Activated naive CD4-positive, alpha-beta T cell treated with anti-CD3 and anti-CD28 coated beads, Interleukin-2, amount 50 U/mL, for 16 hours (primary cell): ENCODE measurements around the gene CDK17.

Source experiments
- DNase-seq: peaks from one replicate; pipeline ENCODE4 v3.0.0-alpha.2; 2020

CDK17 gene

GRCh38 chr12:96234591-96235483 is 165.4 kb downstream of the CDK17 start:
- DNase-seq = no peak

DNA sequence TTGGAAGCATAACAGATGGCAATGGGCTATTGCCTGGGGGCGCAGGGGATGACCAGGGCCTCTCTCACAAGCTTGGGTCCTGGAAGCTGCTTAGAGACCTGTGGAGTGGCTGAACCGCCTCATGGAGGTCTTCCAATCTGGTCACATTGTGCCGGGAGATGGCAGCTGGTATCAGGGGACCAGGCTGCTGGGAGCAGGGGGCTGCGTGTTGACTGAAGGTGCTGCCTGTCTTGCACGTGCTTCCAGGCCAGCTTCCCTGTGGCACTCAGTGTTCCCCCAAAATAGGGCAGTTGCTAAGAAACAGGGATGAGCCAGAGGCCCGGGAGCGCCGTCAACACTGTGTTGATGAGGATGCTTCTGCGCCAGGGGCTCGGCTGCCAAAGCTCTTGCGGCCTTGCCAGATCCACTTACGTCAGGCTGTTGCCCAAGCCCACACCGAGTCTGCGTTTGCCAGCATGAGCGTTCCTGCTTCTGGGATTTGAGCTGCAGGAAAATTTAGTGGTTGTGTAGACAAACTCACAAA is 166.2 kb downstream of the CDK17 start:
- no peak for DNase-seq

DNA sequence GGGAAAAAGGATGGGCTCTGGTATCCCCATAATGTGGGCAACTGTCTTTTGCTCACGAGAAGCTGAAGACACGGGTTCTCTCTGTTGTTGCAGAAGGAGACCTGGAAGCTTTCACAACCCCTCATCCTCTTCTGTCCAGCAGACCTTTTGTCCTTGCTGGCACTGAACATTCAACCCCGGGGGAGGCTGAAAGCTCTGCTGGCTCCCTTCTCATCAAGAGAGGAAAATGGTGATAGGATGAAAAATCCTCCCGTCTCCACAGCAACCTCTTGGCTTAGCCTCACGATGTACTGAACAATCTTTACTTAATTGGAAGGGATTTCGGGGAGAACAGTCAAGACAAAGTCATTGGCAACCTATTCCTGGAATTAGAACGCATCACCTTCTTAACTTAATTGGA is 167.1 kb downstream of the CDK17 start:
- no peak for DNase-seq

- no peak for DNase-seq
Observed at GRCh38 chr12:96230646-96231045, 169.6 kb downstream of the CDK17 start.

DNA sequence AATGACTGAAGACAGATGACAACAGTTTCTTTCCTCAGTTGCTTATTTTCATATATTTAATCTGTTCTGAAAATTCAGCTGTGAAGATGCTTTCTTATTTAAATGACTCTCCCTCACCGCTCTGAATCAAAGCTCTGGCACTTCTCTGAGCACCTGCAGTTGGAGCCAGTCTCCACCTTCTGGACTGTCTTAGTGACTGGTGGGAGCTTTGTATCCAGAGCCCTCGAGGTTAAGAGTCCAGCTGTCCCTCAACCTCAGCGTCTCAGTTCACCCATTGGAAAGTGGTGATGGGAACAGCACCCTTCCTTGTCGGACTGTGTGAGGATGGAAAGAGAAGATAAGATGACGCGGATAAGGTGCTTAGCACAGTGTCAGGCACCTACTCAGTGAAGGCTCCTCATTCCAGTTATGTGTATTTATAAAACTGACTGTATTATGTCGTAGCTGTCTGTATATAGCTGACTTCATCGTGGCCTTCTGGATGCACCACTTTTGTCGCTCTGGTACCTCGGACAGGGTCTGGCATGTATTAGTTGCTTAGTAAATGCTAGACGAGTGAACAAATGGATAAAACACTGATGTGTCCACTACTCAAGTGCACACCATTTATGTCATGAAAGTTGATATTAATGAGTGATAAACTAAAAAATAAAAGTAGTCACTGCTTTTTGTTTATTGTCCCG is 171.5 kb downstream of the CDK17 start:
- no peak for DNase-seq
